Measurements from ENCODE around the gene CRYM. TPM values are rescaled to one million over a fixed set of nuclear protein-coding genes. Genes with fewer than 3 reads are reported as not detected.

CRYM gene
- total RNA-seq, 4 donors from 2014 or later = 13.8 TPM; not detected in 3

DNA sequence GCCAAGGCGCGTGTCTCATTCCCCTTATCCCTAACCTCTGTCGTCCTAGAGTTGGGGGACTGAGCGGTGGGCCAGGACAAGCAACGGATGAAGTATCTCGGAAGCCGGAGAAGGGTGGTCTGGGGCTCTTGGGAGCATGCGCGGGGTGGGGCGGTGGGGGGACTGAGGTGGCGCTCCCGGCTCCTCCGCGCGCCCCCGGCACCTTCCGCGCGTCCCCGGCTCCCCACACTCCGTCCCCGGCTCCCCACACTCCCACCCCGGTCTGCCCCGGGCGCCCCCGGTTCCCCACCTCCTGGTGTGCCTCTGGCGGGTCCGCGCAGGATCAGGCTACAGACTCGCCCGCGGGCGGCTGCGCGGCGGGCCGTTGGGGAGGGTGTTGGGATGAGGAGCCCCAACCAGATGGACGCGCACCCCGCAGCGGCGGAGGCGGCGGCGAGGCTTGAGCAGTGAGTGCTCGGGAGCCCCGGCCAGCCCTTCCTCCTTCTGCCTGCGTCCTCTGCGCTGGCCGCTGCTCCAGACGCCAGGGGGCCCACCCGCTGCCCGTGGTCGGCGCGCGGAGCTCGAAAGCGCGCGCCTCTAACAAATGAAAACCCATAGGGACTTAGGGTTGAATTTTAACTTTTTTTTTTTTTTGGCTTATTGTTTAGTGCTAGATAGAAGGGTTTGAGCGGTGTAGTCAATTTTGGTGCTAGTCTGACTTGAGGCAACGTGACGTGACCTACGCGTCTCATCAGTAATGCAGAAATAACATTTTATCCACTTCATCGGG, 5.6 kb upstream of the CRYM start:
- intact Hi-C loops (cut with DNase I; ENCODE audit: low total_unique reads) = no loop called here
- Histone ChIP-seq H3K4me3 (peak overlapping the region; percentile 9 to 21), H3K9me3 (no peaks in the 10 kb centered on the region), H3K36me3 (peaks cover 0 to 2% of the 10 kb centered on the region in 2 donors), H3K27me3 (no peaks in the 10 kb centered on the region), H3K4me1 (no peaks in the 10 kb centered on the region), H3K27ac (peak overlapping the region in 1 of 2 donors; percentile 22)
- TF ChIP-seq POLR2A (IDR thresholded peaks at IDR 0.05) = no peak
- TF ChIP-seq, protein P1, sequence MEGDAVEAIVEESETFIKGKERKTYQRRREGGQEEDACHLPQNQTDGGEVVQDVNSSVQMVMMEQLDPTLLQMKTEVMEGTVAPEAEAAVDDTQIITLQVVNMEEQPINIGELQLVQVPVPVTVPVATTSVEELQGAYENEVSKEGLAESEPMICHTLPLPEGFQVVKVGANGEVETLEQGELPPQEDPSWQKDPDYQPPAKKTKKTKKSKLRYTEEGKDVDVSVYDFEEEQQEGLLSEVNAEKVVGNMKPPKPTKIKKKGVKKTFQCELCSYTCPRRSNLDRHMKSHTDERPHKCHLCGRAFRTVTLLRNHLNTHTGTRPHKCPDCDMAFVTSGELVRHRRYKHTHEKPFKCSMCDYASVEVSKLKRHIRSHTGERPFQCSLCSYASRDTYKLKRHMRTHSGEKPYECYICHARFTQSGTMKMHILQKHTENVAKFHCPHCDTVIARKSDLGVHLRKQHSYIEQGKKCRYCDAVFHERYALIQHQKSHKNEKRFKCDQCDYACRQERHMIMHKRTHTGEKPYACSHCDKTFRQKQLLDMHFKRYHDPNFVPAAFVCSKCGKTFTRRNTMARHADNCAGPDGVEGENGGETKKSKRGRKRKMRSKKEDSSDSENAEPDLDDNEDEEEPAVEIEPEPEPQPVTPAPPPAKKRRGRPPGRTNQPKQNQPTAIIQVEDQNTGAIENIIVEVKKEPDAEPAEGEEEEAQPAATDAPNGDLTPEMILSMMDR (IDR thresholded peaks at IDR 0.05) = peak; percentile 33 to 49 (median 44)
- peak; percentile 29 to 36 for DNase-seq

DNA sequence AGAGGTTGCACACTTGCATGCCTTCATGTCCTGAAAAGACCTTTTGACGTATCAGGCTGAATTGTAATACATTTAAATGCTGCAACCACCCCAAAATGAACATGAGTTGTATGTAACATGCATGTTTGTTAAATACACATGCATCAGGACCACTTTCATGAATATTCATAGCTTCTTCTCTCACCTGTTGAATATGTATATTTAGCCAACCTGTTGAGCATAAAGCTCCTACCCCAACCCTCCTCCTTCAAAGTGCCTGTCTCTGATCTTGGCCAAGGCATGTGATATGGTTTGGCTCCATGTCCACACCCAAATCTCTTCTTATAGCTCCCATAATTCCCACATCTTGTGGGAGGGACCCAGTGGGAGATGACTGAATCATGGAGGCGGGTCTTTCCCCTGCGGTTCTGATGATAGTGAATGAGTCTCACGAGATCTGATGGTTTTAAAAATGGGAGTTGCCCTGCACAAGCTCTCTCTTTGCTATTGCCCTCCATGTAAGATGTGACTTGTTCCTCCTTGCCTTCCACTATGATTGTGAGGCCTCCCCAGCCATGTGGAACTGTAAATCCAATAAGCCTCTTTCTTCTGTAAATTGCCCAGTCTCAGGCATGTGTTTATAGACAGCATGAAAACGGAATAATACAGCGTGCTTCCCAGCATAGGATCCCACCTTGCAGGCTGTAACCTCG, 3.8 kb upstream of the CRYM start:
- no peak overlapping the region for H3K27ac ChIP-seq
- no peaks in the 10 kb centered on the region for H3K4me1 ChIP-seq
- no peaks in the 10 kb centered on the region for H3K9me3 ChIP-seq
- H3K27me3 ChIP-seq = no peaks in the 10 kb centered on the region
- TF ChIP-seq, protein P1 (IDR thresholded peaks at IDR 0.05) = no peak
- TF ChIP-seq POLR2A (IDR thresholded peaks at IDR 0.05) = no peak
- intact Hi-C loops (cut with DNase I; ENCODE audit: low total_unique reads) = no loop called here
- no peaks in the 10 kb centered on the region for H3K36me3 ChIP-seq
- no peak overlapping the region for H3K4me3 ChIP-seq
- no peak for DNase-seq

DNA sequence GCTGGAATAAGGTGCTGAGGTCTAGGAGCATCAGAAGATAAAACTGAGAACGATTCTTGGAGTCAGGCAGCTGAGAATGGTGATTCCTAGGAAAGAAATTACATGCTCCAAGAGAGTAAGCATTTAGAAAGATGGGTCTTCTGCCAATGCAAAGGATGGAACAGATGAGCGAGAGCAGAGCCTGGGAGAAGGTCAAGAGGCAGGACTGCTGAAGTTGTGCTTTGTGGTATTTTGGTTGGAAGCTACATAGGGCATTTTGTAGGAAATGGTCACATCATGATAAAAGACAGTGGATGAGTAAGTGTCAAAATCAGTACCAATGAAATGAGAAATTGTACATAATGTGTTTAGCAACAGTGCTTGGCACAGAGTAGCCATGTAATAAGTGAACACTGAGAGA, 1.4 kb upstream of the CRYM start:
- intact Hi-C loops (cut with DNase I; ENCODE audit: low total_unique reads) = no loop called here
- Histone ChIP-seq H3K27me3 (no peaks in the 10 kb centered on the region), H3K36me3 (no peaks in the 10 kb centered on the region), H3K9me3 (no peaks in the 10 kb centered on the region), H3K27ac (no peak overlapping the region), H3K4me1 (no peaks in the 10 kb centered on the region), H3K4me3 (no peak overlapping the region)
- TF ChIP-seq, protein P1 (IDR thresholded peaks at IDR 0.05) = no peak
- no peak for TF ChIP-seq POLR2A (IDR thresholded peaks at IDR 0.05)
- no peak for DNase-seq

DNA sequence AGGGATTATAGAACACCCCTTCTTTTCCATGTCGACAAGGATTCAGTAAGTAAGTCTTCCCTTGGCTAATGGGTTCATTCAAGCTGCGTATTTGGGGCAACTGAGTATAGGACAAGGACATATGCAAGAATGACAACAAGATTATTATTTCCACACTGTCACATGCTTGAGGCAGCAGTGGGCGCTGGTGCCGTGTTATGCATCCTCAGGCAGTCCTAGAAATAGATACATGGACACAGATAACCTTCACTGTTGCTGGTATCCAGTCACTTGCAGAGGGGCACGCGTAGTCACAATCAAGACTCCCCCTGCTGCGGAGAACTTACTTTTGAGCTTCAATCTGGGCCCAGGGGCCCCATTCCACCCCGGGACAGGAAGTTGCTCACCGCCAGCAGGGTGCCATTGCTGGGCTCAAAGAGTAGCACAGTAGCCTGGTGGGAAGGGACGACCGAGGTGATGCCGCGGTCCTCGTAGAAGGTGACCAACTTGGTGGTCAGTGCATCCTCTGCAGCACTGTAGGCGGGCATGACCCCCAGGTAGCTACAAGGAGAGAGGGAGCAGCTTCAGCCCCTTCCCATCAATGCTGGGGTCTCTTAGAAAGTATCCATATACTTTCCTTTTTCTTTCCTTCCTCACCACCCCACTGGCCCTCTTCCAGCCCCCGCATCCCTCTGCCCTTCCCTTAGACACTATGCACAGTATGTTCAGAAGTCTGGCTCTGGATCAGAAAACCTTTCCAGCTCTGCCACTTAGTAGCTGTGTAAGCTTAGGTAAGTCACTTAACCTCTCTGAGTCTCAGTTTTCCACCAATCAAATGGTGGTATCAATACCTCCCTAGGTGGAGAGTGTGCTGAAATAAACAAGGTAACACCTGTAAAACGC, 804 bp downstream of the CRYM start:
- Histone ChIP-seq H3K27ac (no peak overlapping the region), H3K4me1 (no peaks in the 10 kb centered on the region), H3K4me3 (peak overlapping the region in 1 of 2 donors; percentile 26), H3K9me3 (no peaks in the 10 kb centered on the region), H3K27me3 (no peaks in the 10 kb centered on the region), H3K36me3 (no peaks in the 10 kb centered on the region)
- TF ChIP-seq, protein P1 (IDR thresholded peaks at IDR 0.05) = no peak
- TF ChIP-seq POLR2A (IDR thresholded peaks at IDR 0.05) = no peak
- intact Hi-C loops (cut with DNase I; ENCODE audit: low total_unique reads) = no loop called here
- no peak for DNase-seq
